ENCODE results near the gene KRT6A. TPM values are rescaled to one million over a fixed set of nuclear protein-coding genes. Genes with fewer than 3 reads are reported as not detected.
A peak's percentile ranks its signal among the peaks of the same experiment; 100 is the strongest.

The KRT6A gene
- total RNA-seq, 3 donors from 2014 or later (not counting 1 experiment from before 2014, with no cell fraction given), result not detected

DNA sequence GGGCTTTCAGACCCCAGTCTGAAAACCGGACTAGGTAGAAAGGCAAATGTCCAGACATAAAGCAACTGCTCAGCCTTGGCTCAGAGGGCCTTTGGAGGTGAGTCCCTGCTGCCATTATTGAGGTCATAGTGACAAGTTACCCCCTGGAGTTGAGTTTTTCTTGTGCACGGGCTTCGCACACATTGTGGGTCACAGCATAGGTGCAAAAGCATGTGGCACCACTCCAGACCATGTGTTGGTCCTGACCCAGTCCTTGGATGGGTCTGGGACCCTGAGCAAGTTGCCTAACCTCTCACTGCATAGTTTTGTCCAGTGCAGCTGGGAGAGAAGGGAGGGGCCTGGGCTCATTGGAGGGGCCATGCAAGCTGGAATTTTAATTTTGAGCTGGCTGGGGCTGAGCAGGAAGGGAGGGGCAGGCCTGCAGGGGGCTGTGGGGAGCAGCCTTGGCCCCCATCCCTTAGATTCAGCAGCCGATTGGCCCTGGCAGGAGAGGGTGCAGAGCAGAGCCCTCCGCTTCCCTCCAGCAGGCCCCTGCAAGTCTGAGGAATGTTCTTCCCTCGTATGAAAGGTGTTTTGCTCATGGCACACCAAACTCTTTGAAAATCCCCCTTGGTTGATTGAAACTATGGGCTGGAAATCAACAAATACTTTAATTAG, 31.3 kb upstream of the KRT6A start:
- Histone ChIP-seq H3K27ac (ENCODE audit: low read length) (no peak overlapping the region), H3K27me3 (ENCODE audit: control insufficient read depth, insufficient read depth, low read length) (no peaks in the 10 kb centered on the region), H3K4me3 (ENCODE audit: low read length) (no peak overlapping the region), H3K4me1 (ENCODE audit: control insufficient read depth, insufficient read depth, low read length) (peaks cover 37% of the 10 kb centered on the region), H3K36me3 (ENCODE audit: control insufficient read depth, insufficient read depth, low read length) (no peaks in the 10 kb centered on the region), H3K9me3 (ENCODE audit: control insufficient read depth, insufficient read depth, low read length) (no peaks in the 10 kb centered on the region)
- peak in 1 of 2 donors; percentile 9 for DNase-seq
- TF ChIP-seq, protein P1, sequence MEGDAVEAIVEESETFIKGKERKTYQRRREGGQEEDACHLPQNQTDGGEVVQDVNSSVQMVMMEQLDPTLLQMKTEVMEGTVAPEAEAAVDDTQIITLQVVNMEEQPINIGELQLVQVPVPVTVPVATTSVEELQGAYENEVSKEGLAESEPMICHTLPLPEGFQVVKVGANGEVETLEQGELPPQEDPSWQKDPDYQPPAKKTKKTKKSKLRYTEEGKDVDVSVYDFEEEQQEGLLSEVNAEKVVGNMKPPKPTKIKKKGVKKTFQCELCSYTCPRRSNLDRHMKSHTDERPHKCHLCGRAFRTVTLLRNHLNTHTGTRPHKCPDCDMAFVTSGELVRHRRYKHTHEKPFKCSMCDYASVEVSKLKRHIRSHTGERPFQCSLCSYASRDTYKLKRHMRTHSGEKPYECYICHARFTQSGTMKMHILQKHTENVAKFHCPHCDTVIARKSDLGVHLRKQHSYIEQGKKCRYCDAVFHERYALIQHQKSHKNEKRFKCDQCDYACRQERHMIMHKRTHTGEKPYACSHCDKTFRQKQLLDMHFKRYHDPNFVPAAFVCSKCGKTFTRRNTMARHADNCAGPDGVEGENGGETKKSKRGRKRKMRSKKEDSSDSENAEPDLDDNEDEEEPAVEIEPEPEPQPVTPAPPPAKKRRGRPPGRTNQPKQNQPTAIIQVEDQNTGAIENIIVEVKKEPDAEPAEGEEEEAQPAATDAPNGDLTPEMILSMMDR (IDR thresholded peaks at IDR 0.05), result no peak
- no peak overlapping the region for H3K27ac Mint-ChIP-seq
- intact Hi-C loops (cut with micrococcal nuclease), result no loop called here
- H3K9me3 Mint-ChIP-seq, result no peaks in the 10 kb centered on the region
- WGBS (ENCODE audit: insufficient coverage), result 79% methylated on average over 6 of the region's 6 CpGs
- ATAC-seq, result no peak
- H3K4me3 Mint-ChIP-seq, result no peak overlapping the region
- H3K4me1 Mint-ChIP-seq, result peaks cover 29 to 41% of the 10 kb centered on the region in 2 donors
- H3K27me3 Mint-ChIP-seq (ENCODE audit: low read depth in 2 of 2), result peaks cover 3 to 5% of the 10 kb centered on the region in 2 donors
- H3K36me3 Mint-ChIP-seq, result no peaks in the 10 kb centered on the region

- Histone ChIP-seq H3K27me3 (ENCODE audit: control insufficient read depth, insufficient read depth, low read length) (no peaks in the 10 kb centered on the region), H3K36me3 (ENCODE audit: control insufficient read depth, insufficient read depth, low read length) (no peaks in the 10 kb centered on the region), H3K27ac (ENCODE audit: low read length) (no peak overlapping the region), H3K9me3 (ENCODE audit: control insufficient read depth, insufficient read depth, low read length) (no peaks in the 10 kb centered on the region), H3K4me1 (ENCODE audit: control insufficient read depth, insufficient read depth, low read length) (peaks cover 37% of the 10 kb centered on the region), H3K4me3 (ENCODE audit: low read length) (no peak overlapping the region)
- DNase-seq (no peak), ATAC-seq (no peak)
- Mint-ChIP-seq H3K9me3 (no peaks in the 10 kb centered on the region), H3K36me3 (no peaks in the 10 kb centered on the region), H3K27me3 (ENCODE audit: low read depth in 2 of 2) (peaks cover 3 to 9% of the 10 kb centered on the region in 2 donors), H3K4me3 (no peak overlapping the region), H3K4me1 (peaks cover 29 to 41% of the 10 kb centered on the region in 2 donors), H3K27ac (no peak overlapping the region)
- intact Hi-C loops (cut with micrococcal nuclease), result no loop called here
- TF ChIP-seq, protein P1 (IDR thresholded peaks at IDR 0.05), result no peak
- WGBS (ENCODE audit: insufficient coverage), result 94% methylated on average over 4 of the region's 4 CpGs
Measured at GRCh38 chr12:52523824-52524223, 30.8 kb upstream of the KRT6A start.

GRCh38 chr12:52522346-52523011, 29.4 kb upstream of the KRT6A start:
- H3K27ac Mint-ChIP-seq, result no peak overlapping the region
- no peaks in the 10 kb centered on the region for H3K27me3 ChIP-seq (ENCODE audit: control insufficient read depth, insufficient read depth, low read length)
- intact Hi-C loops (cut with micrococcal nuclease), result no loop called here

More at GRCh38 chr12:52522346-52523011, 29.4 kb upstream of the KRT6A start:
- Mint-ChIP-seq H3K9me3 (no peaks in the 10 kb centered on the region), H3K27me3 (ENCODE audit: low read depth in 2 of 2) (peaks cover 3 to 9% of the 10 kb centered on the region in 2 donors), H3K36me3 (no peaks in the 10 kb centered on the region), H3K4me3 (no peak overlapping the region), H3K4me1 (peaks cover 22 to 28% of the 10 kb centered on the region in 2 donors)
- TF ChIP-seq, protein P1 (IDR thresholded peaks at IDR 0.05), result no peak
- H3K4me1 ChIP-seq (ENCODE audit: control insufficient read depth, insufficient read depth, low read length), result peaks cover 34% of the 10 kb centered on the region
- DNase-seq (peak in 1 of 2 donors; percentile 7), ATAC-seq (no peak)
- H3K36me3 ChIP-seq (ENCODE audit: control insufficient read depth, insufficient read depth, low read length), result no peaks in the 10 kb centered on the region
- no peaks in the 10 kb centered on the region for H3K9me3 ChIP-seq (ENCODE audit: control insufficient read depth, insufficient read depth, low read length)
- H3K27ac ChIP-seq (ENCODE audit: low read length), result no peak overlapping the region
- no peak overlapping the region for H3K4me3 ChIP-seq (ENCODE audit: low read length)
- 84% methylated on average over 10 of the region's 10 CpGs for WGBS (ENCODE audit: insufficient coverage)

Measured in natural killer cell (primary cell).